ENCODE data around the gene SCP2.
A peak's percentile ranks its signal among the peaks of the same experiment; 100 is the strongest.

SCP2 gene

GRCh38 chr1:53046930-53047329, 119.9 kb downstream of the SCP2 start:
- no peak for DNase-seq

GRCh38 chr1:53047737-53048736, 121.0 kb downstream of the SCP2 start:
- no peak for DNase-seq

- no peak for DNase-seq
Measured at GRCh38 chr1:53048960-53049573, 122.0 kb downstream of the SCP2 start.

GRCh38 chr1:53049574-53049967, 122.5 kb downstream of the SCP2 start:
- DNase-seq: no peak

- DNase-seq: no peak
Measured at GRCh38 chr1:53050310-53050709, 123.2 kb downstream of the SCP2 start.

GRCh38 chr1:53051676-53052075, 124.6 kb downstream of the SCP2 start:
- no peak for DNase-seq

- no peak for DNase-seq
Measured at GRCh38 chr1:53057127-53057526, 130.1 kb downstream of the SCP2 start.

GRCh38 chr1:53060579-53060978, 133.5 kb downstream of the SCP2 start:
- no peak for DNase-seq

- DNase-seq: no peak
Measured at GRCh38 chr1:53061123-53061858, 134.2 kb downstream of the SCP2 start.

GRCh38 chr1:53061859-53062707, 135.0 kb downstream of the SCP2 start, which contains the start of gene PODN:
Gene PODN (plus strand): TSS chr1:53062213. CDS start chr1:53069856, 7,643 bp downstream.
- peak in 1 of 2 experiments; percentile 10 for DNase-seq

GRCh38 chr1:53062708-53063591, 135.9 kb downstream of the SCP2 start:
- DNase-seq: no peak

- no peak for DNase-seq
Measured at GRCh38 chr1:53063744-53064515, 136.9 kb downstream of the SCP2 start.

GRCh38 chr1:53065391-53065790, 138.3 kb downstream of the SCP2 start:
- DNase-seq: no peak

GRCh38 chr1:53066488-53066887, 139.4 kb downstream of the SCP2 start:
- no peak for DNase-seq

- no peak for DNase-seq
Measured at GRCh38 chr1:53066891-53067738, 140.0 kb downstream of the SCP2 start.

- DNase-seq: no peak
Measured at GRCh38 chr1:53067886-53068285, 140.8 kb downstream of the SCP2 start.

GRCh38 chr1:53068314-53069099, 141.4 kb downstream of the SCP2 start:
- no peak for DNase-seq

GRCh38 chr1:53069265-53069662, 142.2 kb downstream of the SCP2 start:
- no peak for DNase-seq
